NCI-H1417 (cell line): Measurements from ENCODE around the gene PCDHGB4.
"Not testable (repeated sequence)": the region's sequence is repeated elsewhere in the genome, so short reads cannot be mapped to it uniquely, and the experiment has no call there.

Source experiments
- DNase-seq, 3 experiments: peaks; one replicate each; lab custom pipeline; 2025; lab: John Stamatoyannopoulos, UW

Gene PCDHGB4

GRCh38 chr5:141387557-141388311 lies at the start of gene PCDHGB4:
Gene PCDHGB4 (plus strand): TSS chr5:141387698. CDS start chr5:141387885, 187 bp downstream.
- not testable (repeated sequence) for DNase-seq

GRCh38 chr5:141338538-141339306 lies 48.8 kb upstream of the PCDHGB4 start, which contains the start of gene PCDHGA2:
Gene PCDHGA2 (plus strand): TSS chr5:141338760.
- DNase-seq = peak in 1 of 3 experiments; percentile 15

- not testable (repeated sequence) for DNase-seq
Measured at GRCh38 chr5:141340781-141341354, 46.6 kb upstream of the PCDHGB4 start.

GRCh38 chr5:141342773-141343172 lies 44.7 kb upstream of the PCDHGB4 start:
- DNase-seq = peak in 1 of 3 experiments; percentile 2

GRCh38 chr5:141343242-141343952 lies 44.1 kb upstream of the PCDHGB4 start, which contains the start of gene PCDHGA3:
Gene PCDHGA3 (plus strand): TSS chr5:141343829. CDS start chr5:141344034, 205 bp downstream.
- no peak for DNase-seq

- no peak for DNase-seq
Measured at GRCh38 chr5:141343953-141344463, 43.5 kb upstream of the PCDHGB4 start.

- DNase-seq = no peak
Measured at GRCh38 chr5:141345327-141345726, 42.2 kb upstream of the PCDHGB4 start.

- not testable (repeated sequence) for DNase-seq
Measured at GRCh38 chr5:141346017-141346416, 41.5 kb upstream of the PCDHGB4 start.

GRCh38 chr5:141349917-141350619 lies 37.4 kb upstream of the PCDHGB4 start, which contains the start of gene PCDHGB1:
Gene PCDHGB1 (plus strand): TSS chr5:141350099. CDS start chr5:141350261, 162 bp downstream.
- DNase-seq = peak; percentile 2 to 74 (median 39)

- no peak for DNase-seq
Measured at GRCh38 chr5:141351591-141351990, 35.9 kb upstream of the PCDHGB4 start.

- no peak for DNase-seq
Measured at GRCh38 chr5:141354900-141355469, 32.5 kb upstream of the PCDHGB4 start, which contains the start of gene PCDHGA4. Gene PCDHGA4 (plus strand): TSS chr5:141355021. CDS start chr5:141355108, 87 bp downstream.

GRCh38 chr5:141355641-141356040 lies 31.9 kb upstream of the PCDHGB4 start:
- no peak for DNase-seq

GRCh38 chr5:141356133-141356532 lies 31.4 kb upstream of the PCDHGB4 start:
- no peak for DNase-seq

- no peak for DNase-seq
Measured at GRCh38 chr5:141356950-141357349, 30.5 kb upstream of the PCDHGB4 start.

- DNase-seq = peak in 1 of 3 experiments; percentile 1
Measured at GRCh38 chr5:141359790-141360426, 27.6 kb upstream of the PCDHGB4 start, which contains the start of gene PCDHGB2. Gene PCDHGB2 (plus strand): TSS chr5:141359994. CDS start chr5:141360136, 142 bp downstream.

- DNase-seq = no peak
Measured at GRCh38 chr5:141360685-141361084, 26.8 kb upstream of the PCDHGB4 start.

- DNase-seq = no peak
Measured at GRCh38 chr5:141362719-141363118, 24.8 kb upstream of the PCDHGB4 start.

- DNase-seq = no peak
Measured at GRCh38 chr5:141363952-141364660, 23.4 kb upstream of the PCDHGB4 start, which contains the start of gene PCDHGA5. Gene PCDHGA5 (plus strand): TSS chr5:141364162. CDS start chr5:141364331, 169 bp downstream.
